NCI-H1694 (cell line): ENCODE measurements around the gene CCKAR.

Experiments used
- DNase-seq: peaks from one replicate; lab custom pipeline; 2025; lab: John Stamatoyannopoulos, UW

CCKAR gene

DNA sequence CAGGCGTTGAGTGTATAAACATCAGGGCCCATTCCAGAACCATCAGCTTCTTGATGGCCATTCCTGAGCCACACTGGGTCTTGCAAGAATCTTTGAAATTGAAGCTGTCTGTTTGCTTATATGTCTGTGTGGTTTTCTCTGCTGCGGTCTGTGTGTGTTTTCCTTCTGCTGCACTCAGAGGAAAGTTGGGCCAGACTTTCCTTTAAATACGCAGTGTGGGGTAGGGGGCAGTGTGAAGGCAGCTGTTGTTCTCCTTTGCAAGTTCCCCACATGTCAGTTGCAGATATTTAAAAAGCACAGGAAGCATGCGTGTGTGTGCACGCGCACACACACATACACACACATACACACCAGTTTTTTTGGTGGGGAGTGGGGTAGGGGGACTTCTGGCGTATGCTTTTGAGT lies 32.1 kb downstream of the CCKAR start:
- DNase-seq: no peak

DNA sequence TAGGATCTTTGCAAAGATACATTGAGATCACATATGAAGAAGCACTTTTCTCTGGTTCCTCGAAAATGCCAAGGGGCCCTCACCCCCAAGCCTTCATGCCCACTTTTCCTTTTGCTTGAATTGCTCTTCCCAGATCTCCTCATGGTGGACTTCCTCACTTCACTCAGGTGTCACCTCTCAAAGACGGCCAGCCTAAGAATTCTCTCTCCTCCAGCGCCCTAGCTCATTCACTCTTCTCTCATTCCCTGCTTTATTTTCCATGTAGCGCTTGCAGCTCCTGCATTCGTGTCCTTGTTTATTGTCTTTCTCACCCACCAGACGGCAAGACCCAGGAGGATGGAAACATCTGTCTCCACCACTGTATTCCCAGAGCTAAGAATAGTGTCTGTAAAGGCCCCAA lies 32.9 kb downstream of the CCKAR start:
- DNase-seq: no peak

DNA sequence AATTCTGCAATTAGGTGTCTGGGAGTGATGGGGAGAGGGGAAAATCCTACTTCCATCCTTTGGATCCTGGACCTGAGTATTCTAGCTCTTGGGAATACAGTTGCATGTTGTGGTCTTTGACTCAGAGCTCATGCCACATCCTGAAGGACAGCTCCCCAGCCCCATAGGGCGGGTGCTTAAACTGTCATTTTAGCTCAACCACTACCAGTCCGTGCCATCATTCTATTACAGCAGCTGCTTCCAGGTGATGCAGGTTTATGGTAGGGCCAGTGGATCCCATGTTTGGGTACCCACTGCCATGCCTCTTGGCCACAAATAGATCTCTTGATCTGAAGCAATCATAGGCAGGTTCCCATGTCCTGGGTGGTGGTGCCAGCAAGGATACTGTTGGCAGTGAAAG lies 34.7 kb downstream of the CCKAR start:
- no peak for DNase-seq

DNA sequence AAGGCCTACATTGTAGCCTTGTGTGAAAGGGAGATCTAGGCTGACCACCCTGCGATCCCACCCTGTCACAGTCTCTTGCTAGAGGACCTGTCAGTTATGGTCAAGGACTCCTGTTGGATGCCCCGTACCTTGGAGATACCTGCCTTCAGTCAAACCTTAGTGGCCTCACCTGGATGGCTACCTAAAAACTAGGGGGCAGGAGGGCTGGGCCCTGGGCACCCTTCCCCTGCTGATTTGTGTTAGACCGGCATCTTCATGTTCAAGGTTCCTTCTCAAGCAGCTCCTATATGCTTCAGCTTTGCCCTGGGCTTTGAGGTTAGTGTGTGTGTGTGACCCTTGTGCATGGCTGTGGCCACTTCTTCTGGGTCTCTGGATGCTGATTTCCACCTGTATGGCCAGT lies 35.3 kb downstream of the CCKAR start:
- no peak for DNase-seq

DNA sequence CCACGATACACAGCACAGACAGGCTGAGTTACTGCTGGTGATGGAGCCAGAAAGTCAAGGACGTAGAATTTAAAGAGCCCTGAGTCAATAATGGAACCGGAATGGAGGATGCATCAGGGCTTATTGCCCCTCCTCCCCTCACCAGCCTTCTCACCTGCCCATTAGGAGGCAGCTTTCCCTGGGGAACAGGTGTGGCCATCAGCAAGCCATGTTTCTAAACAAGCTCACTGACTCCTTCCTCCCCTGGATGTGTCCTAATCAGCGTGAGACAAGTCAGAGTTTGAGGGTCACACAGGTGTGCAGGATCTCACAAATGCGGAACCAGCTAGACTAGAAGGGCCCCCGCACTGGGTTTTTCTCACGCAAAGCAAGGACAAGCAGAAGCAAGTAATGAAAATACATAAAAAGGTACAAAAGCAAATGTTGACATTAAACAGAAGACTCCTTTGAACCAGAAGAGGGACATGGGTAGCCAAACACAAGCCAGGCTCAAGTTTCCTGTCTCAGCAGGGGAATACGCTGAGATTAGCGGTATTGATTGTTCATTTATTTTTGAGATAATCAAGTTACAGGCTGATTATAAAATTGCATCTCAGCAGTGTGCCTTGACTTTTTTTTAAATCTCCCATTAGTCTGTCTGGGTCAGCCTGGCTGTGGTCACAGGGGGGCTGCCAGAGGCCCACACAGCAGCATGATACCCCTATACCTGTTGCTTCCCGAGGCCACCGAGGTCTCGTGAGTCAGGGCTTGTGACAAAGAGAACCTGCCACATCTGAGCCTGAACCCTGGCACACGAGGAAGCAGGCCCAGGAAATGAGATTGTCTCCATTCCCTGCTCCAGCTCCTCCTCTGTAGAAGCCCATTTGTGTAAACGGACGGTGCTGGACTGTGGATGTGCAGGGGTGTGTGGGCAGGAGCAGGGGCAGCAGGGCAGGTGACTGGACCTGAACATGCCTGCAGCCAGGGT lies 37.4 kb downstream of the CCKAR start:
- DNase-seq: no peak

DNA sequence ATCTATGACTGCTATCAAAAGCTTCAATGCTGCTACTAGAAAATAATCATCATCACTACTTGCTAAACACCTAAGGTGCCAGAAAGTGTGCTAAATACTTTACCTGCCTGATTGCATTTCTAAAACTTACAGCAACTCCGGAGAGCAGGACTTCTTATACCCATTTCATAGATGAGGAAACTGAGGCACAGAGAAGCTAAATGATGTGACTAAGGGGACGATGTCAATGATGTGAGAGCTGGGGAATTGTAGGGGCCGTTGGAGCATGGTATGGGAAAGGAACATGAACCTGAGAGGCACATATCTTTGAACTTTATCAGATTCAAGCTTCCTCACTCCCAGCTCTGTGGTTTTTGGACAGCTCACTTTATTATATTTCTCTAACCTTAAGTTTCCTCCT lies 38.7 kb downstream of the CCKAR start:
- no peak for DNase-seq

DNA sequence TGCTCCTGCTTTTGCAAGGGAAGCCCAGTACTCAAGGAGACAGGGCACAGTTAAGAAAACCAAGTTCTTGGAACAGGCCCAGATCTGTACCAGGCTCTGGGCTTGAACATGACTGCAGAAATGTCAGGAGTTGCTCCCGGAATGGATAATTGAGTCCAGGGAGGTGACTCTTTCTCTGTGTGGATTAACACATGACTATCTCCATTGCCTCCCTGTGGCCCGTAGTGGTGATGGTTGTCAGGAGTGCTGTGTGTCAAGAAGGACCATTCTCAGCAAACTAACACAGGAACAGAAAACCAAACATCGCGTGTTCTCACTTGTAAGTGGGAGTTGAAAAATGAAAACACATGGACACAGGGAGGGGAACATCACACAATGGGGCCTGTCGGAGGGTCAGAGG lies 39.9 kb downstream of the CCKAR start:
- no peak for DNase-seq

DNA sequence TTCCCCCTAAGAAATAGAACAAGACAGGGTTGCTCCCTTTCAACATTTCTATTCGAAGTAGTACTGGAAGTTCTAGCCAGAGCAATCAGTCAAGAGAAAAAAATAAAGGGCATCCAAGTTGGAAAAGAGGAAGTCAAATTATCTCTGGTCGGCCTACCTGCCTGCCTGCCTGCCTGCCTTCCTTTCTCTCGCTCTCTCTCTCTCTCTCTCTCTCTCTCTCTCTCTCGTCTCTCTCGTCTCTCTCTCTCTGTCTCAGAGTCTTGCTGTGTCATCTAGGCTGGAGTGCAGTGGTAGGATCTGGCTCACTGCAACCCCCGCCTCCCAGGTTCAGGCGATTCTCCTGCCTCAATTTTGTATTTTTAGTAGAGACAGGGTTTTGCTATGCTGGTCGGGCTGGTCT lies 42.9 kb downstream of the CCKAR start:
- DNase-seq: no peak

DNA sequence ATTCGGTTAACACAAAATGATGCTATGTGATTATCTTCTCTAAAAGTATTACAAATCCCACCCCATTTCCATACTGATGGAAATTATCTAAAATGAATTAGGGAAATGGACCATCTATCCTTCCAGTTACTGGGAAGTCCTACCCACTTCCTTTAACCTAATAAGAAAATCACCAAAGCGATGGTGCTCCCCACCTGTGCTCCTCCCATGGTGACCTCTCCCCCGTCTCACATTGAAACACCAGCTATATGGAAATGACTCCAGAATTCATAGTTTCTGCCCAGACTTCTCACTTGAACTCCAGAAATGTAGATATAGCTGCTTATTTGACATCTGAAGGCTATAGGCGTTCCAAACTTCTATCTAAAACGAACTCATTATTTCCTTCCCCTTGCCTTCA lies 48.5 kb downstream of the CCKAR start:
- DNase-seq: no peak

DNA sequence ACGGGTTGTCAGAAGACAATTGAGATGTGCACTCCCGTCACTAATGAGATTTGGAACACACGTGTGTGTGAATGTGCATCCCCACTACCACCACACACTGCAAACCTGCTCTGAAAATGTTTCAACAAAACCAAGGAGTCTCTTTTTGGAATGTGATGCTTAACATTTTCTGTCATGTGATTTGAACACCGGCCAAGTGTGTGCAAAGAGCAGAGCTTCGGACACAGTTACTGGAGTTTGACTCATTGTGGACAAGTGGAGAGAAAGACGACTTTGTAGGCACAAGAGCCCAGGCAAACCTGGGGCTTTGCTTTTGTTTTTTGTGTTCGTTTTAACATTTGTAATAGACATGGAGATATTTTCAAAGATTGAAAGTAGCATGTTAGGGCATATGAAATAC lies 49.2 kb downstream of the CCKAR start:
- DNase-seq: no peak

DNA sequence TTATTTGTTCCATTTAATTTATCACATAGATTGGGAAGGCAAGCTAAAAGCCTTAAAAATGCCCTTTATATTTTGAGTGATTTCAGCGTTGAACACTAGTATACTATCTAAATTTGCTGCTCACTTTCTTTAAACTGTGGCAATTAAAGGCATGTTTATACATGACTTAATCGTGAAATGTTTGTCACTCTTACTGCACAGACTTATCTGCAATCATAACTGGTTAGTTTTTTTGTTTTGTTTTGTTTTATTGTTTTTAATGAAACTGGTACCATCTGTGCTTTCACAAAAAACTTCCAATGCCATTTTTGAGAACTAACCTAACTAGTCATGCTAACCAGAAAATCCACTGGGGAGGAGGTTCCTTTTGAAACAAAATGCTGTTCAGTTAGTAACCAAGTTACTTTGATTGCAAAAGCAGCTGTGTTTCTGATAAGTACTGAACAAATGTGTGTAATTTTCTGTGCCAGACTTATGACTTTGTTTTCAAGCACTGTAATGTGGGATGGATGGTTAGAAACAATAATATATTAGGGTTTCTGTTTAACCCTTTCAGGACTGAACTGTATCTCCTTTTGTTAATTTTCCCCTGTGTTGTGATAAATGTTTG lies 56.1 kb downstream of the CCKAR start:
- DNase-seq: no peak

DNA sequence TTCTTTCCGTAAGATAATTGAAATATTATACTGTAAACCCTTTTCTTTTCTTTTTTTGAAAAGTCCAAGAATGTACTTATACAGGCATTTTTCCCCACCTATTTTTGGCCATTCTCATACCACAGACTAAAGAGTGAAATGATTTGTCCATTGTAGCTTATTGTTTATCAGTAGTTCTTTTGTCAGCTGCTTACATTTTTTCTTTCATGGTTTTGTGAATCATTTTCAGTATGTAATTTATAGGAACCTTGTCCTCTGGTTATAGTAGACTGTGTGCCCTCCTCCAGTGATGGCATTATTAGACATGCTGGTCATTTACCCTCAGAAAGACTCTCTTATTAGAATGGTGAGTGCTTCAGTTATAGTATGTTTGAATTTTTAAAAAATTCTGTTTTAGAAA lies 56.7 kb downstream of the CCKAR start:
- no peak for DNase-seq

DNA sequence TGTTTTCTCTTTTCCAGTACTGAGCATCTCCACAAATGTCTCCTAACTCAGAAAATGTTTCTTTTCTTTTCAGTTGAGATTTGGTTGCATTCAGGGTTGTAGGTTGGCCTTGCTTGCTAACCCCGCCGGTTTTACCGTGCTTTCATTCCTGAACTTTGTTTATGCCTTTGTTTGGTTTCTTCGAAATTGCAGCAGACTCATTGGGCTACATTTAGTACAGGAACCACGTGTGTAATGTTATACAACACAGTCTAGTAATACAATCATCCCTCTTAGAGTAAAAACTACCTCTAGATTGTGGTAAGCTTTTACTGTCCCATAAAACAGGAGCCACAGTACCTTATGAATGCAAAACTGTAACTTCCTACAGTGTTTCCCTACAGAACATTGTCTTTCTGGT lies 57.9 kb downstream of the CCKAR start:
- no peak for DNase-seq

DNA sequence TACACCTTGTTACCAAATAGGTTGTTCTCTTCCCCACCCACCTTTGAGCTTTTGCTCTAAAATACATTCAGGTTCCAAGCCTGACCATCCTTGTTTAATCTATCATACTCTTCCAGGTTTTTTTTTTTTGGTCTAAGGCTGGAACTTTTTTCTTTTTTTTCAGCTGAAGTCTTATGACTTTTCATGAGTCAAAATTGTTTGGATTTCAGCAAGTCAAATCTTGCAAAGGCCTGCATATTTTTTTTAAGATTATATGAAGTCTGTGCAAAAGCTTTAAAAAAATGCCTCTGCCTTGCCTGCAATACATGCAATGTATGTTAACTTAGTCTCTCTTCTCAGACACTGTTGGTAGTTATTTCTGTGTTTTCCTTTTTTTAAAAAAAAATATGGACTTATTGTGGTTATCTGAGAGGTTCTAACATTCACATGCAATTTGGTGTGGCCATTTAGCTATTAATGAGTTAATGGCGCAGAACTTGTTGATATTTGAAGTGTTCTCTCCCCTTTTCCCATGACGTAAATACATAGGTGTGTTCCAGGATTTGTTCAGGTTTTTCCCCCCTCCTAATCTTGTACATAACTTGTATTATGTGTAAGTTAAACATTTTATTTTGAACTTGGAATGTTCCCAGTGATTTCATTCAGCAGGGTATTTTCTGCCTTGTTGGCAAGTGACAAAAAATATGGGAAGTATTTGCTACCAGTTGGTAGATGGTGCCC lies 58.7 kb downstream of the CCKAR start:
- DNase-seq: no peak
